22Rv1 (cell line): ENCODE measurements around the gene EIF3J.
"Not testable (repeated sequence)": the region's sequence is repeated elsewhere in the genome, so short reads cannot be mapped to it uniquely, and the experiment has no call there.

Source experiments
- CTCF ChIP-seq: fragments of 450-650 bp; IDR thresholded peaks from 2 replicates; pipeline ENCODE4 v1.5.1; 2017; ENCODE audit warnings: mild to moderate bottlenecking
- ZFX ChIP-seq: fragments of 450-650 bp; IDR thresholded peaks from 2 replicates; pipeline ENCODE4 v1.6.1; 2017; ENCODE audit warnings: antibody characterized with exemption, borderline replicate concordance

DNA sequence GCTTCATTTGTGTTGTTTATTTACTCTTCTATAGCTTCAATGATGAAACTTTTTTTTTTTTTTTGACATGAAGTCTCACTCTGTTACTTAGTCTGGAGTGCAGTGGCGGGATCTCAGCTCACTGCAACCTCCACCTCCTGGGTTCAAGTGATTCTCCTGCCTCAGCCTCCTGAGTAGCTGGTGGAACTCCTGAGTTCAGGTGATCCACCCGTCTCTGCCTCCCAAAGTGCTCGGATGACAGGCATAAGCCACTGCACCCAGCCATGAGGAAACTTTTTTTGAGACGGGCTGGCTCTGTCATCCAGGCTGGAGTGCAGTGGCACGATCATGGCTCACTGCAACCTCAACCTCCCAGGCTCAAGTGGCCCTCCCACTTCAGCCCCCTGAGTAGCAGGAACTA lies 4.7 kb upstream of the EIF3J start:
- TF ChIP-seq CTCF, ZFX: not testable (repeated sequence)
